IMR-90 (cell line): ENCODE measurements around the gene CARM1.

Source experiments
- CHD1 ChIP-seq: IDR thresholded peaks from 2 replicates; pipeline ENCODE4 v1.6.1; 2012; ENCODE audit warnings: low read depth, low read length, improper control_type of control experiment
- RAD21 ChIP-seq: IDR thresholded peaks from 2 replicates; pipeline ENCODE4 v1.6.1; 2012; ENCODE audit warnings: low read length, improper control_type of control experiment
- TF ChIP-seq, protein P1 (sequence below): conservative IDR thresholded peaks from 2 replicates; pipeline ENCODE4 v1.5.1; 2012; ENCODE audit warnings: mild to moderate bottlenecking, low read depth, low read length, improper control_type of control experiment
- TF ChIP-seq, protein P2 (sequence below): fragments of 150-350 bp; IDR thresholded peaks from 2 replicates; pipeline ENCODE4 v1.6.1; 2017; ENCODE audit warnings: mild to moderate bottlenecking, antibody characterized with exemption, low read length, low read depth

DNA sequence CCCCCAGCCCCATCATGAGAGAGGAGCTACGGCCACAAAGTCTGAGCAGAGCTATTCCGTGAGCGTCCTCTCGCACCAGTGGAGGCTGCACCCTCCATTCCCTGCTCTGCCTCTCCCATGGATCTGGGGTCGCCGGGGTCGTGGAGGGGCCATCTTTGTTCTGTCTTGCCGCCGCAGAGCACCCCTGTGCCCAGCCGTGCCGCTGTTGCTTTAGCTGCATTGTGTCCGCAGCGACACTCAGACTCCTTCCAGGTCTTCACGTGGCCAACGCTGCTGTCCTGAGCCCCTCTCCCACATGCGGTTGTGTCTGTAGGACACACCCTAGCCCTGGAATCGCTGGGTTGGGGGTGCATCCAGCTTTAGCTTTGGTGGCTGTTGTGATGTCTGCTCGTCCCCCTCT is 41.3 kb downstream of the CARM1 start:
- TF ChIP-seq, protein P1, sequence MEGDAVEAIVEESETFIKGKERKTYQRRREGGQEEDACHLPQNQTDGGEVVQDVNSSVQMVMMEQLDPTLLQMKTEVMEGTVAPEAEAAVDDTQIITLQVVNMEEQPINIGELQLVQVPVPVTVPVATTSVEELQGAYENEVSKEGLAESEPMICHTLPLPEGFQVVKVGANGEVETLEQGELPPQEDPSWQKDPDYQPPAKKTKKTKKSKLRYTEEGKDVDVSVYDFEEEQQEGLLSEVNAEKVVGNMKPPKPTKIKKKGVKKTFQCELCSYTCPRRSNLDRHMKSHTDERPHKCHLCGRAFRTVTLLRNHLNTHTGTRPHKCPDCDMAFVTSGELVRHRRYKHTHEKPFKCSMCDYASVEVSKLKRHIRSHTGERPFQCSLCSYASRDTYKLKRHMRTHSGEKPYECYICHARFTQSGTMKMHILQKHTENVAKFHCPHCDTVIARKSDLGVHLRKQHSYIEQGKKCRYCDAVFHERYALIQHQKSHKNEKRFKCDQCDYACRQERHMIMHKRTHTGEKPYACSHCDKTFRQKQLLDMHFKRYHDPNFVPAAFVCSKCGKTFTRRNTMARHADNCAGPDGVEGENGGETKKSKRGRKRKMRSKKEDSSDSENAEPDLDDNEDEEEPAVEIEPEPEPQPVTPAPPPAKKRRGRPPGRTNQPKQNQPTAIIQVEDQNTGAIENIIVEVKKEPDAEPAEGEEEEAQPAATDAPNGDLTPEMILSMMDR, result no peak
- TF ChIP-seq, protein P2, sequence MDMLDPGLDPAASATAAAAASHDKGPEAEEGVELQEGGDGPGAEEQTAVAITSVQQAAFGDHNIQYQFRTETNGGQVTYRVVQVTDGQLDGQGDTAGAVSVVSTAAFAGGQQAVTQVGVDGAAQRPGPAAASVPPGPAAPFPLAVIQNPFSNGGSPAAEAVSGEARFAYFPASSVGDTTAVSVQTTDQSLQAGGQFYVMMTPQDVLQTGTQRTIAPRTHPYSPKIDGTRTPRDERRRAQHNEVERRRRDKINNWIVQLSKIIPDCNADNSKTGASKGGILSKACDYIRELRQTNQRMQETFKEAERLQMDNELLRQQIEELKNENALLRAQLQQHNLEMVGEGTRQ, result no peak
- TF ChIP-seq CHD1, result no peak
- no peak for TF ChIP-seq RAD21
